Measurements from ENCODE around the gene PKIG. TPM values are rescaled to one million over a fixed set of nuclear protein-coding genes. Genes with fewer than 3 reads are reported as not detected.

The PKIG gene
- total and polyA plus RNA-seq, 11 donors = 155 to 286 (median 200) TPM

DNA sequence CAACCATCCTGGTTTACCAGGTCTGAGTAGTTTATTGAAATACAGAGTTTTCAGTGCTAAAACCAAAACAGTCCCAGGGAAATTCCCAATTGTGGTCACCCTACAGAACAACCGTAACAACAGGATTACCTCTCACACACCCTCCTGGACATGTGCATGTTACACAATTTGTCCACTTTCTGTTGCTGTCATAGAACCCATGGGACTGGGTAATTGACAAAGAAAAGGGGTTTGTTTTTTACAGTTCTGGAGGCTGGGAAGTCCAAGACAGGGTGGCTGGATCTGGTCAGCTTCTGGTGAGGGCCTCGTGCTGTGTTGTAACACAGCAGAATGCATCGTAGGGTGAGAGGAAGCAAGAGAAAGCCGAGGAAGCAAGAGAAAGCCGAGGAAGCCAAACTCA lies 78.2 kb downstream of the PKIG start:
- 72 to 90% (median 80%) methylated on average over 5 of the region's 5 CpGs for WGBS, 4 donors
- TF ChIP-seq, protein P1, sequence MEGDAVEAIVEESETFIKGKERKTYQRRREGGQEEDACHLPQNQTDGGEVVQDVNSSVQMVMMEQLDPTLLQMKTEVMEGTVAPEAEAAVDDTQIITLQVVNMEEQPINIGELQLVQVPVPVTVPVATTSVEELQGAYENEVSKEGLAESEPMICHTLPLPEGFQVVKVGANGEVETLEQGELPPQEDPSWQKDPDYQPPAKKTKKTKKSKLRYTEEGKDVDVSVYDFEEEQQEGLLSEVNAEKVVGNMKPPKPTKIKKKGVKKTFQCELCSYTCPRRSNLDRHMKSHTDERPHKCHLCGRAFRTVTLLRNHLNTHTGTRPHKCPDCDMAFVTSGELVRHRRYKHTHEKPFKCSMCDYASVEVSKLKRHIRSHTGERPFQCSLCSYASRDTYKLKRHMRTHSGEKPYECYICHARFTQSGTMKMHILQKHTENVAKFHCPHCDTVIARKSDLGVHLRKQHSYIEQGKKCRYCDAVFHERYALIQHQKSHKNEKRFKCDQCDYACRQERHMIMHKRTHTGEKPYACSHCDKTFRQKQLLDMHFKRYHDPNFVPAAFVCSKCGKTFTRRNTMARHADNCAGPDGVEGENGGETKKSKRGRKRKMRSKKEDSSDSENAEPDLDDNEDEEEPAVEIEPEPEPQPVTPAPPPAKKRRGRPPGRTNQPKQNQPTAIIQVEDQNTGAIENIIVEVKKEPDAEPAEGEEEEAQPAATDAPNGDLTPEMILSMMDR (IDR thresholded peaks at IDR 0.05) = no peak
- TF ChIP-seq POLR2A (IDR thresholded peaks at IDR 0.05) = no peak

DNA sequence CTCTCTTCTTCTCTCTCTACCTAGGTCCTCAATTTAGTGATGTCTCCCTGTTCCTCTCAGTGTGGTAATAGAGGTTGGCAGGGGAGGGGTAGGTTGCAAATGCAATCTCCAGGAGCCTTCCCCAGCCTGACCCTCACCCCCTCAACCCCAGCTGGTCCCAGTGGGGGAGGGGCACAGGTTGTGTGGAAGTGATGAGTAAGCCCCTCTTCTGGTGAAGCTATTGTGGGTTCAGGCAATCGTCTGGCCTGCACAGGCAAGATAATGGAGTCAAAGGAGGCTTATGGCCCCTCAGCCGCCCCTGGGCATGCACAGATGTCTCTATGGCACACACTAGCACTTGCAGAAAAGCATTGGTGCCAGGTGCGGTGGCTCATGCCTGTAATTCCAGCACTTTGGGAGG lies 79.9 kb downstream of the PKIG start:
- Histone ChIP-seq H3K27ac (no peak overlapping the region), H3K4me1 (peaks cover 0 to 14% (median 0%) of the 10 kb centered on the region in 12 donors), H3K9me3 (peaks cover 0 to 5% (median 0%) of the 10 kb centered on the region in 12 donors), H3K4me3 (no peak overlapping the region), H3K27me3 (no peaks in the 10 kb centered on the region), H3K36me3 (no peaks in the 10 kb centered on the region)
- intact Hi-C loops (cut with DNase I) = no loop called here
- DNase-seq = peak in 1 of 5 donors; percentile 29
- TF ChIP-seq, protein P1 (IDR thresholded peaks at IDR 0.05) = no peak
- TF ChIP-seq POLR2A (IDR thresholded peaks at IDR 0.05) = no peak
- ATAC-seq = no peak
- 62 to 100% (median 72%) methylated on average over 1 to 3 of the region's 3 CpGs for WGBS, 4 donors

More for the DNA sequence above, 78.2 kb downstream of the PKIG start:
- DNase-seq (no peak), ATAC-seq (no peak)
- intact Hi-C loops (cut with DNase I) = no loop called here
- Histone ChIP-seq H3K27me3 (no peaks in the 10 kb centered on the region), H3K36me3 (no peaks in the 10 kb centered on the region), H3K27ac (no peak overlapping the region), H3K4me3 (no peak overlapping the region), H3K4me1 (peaks cover 0 to 14% (median 0%) of the 10 kb centered on the region in 12 donors), H3K9me3 (peaks cover 0 to 5% (median 0%) of the 10 kb centered on the region in 12 donors)

DNA sequence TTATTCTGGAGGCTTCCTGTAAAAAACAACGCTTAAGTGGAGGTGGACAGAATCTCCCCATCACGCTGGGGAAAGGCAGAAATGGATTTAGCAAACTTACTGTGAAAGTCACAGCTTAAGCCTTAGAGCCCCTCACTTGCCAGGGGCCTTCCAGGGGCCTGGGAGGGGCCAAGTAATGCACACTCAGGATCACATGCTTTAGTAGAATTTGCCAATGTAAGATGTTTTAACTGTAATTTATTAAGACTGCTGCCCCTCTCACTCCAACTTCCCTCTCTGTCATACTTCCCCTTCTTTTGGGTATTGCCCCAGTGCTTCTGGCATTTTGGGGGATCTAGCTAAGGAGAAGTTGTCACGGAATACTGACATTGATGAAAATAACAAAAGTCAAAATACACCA lies 81.8 kb downstream of the PKIG start:
- ATAC-seq = peak in 2 of 4 donors; percentile 48
- intact Hi-C loops (cut with DNase I) = no loop called here
- Histone ChIP-seq H3K4me3 (no peak overlapping the region), H3K27ac (peak overlapping the region in 1 of 12 donors; percentile 57), H3K4me1 (peaks cover 0 to 14% (median 0%) of the 10 kb centered on the region in 12 donors), H3K27me3 (no peaks in the 10 kb centered on the region), H3K36me3 (no peaks in the 10 kb centered on the region), H3K9me3 (no peaks in the 10 kb centered on the region)
- TF ChIP-seq, protein P1 (IDR thresholded peaks at IDR 0.05) = no peak
- TF ChIP-seq POLR2A (IDR thresholded peaks at IDR 0.05) = no peak
- WGBS, 4 donors = 60 to 70% (median 69%) methylated on average over 3 of the region's 3 CpGs
- peak in 1 of 5 donors; percentile 40 for DNase-seq

DNA sequence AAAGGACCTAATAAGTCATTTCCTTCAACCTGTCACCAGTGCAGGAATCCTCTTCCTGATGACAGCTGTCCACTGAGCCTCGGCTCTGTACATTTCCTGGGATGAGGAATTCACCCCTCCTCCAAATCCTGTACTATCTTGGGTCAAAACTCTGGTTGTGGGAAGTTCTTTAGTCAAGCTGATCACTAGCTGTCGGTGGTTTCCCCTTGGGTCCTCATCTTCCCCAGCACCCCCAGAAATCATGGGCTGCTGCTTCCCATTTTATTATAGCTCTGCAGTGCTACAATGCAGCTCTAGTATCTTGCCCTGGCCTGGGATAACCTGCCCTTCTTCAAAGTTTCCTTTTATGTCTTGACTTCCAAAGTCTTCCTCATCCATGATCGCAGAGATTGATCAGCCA lies 83.7 kb downstream of the PKIG start:
- TF ChIP-seq POLR2A (IDR thresholded peaks at IDR 0.05) = no peak
- TF ChIP-seq, protein P1 (IDR thresholded peaks at IDR 0.05) = no peak
- no peaks in the 10 kb centered on the region for H3K9me3 ChIP-seq
- WGBS, 4 donors = 61 to 71% (median 65%) methylated on average over 3 of the region's 3 CpGs
- no peak overlapping the region for H3K4me3 ChIP-seq
- ATAC-seq (no peak), DNase-seq (peak in 1 of 5 donors; percentile 4)
- intact Hi-C loops (cut with DNase I) = no loop called here
- peaks cover 0 to 14% (median 0%) of the 10 kb centered on the region in 12 donors for H3K4me1 ChIP-seq
- H3K27me3 ChIP-seq = no peaks in the 10 kb centered on the region
- H3K36me3 ChIP-seq = no peaks in the 10 kb centered on the region
- H3K27ac ChIP-seq = no peak overlapping the region

Other genes with a start within 250 kb of the PKIG start
- gene R3HDML, start 245.5 kb upstream of the PKIG start, total RNA-seq = not detected
- not detected for gene R3HDML, start 245.5 kb upstream of the PKIG start, polyA plus RNA-seq
- gene HNF4A, start 226.9 kb upstream of the PKIG start, total RNA-seq = not detected
- under 1 TPM in 1 of 2 donors, not detected in 1; 0.03 TPM for gene HNF4A, start 226.9 kb upstream of the PKIG start, polyA plus RNA-seq
- gene TTPAL, start 106.7 kb upstream of the PKIG start, total RNA-seq = 1 to 10 TPM; 2.8 to 6.0 (median 4.2) TPM
- gene TTPAL, start 106.7 kb upstream of the PKIG start, polyA plus RNA-seq = 1 to 10 TPM; 1.9 to 4.2 TPM
- gene SERINC3, start 60.5 kb upstream of the PKIG start, total RNA-seq = 100 to 1,000 TPM in 4 of 9 donors, 10 to 100 TPM in 5; 85.5 to 114 (median 97.7) TPM
- 10 to 100 TPM; 32.9 to 89.8 TPM for gene SERINC3, start 60.5 kb upstream of the PKIG start, polyA plus RNA-seq
- 10 to 100 TPM in 2 of 9 donors, 1 to 10 TPM in 7; 2.5 to 11.5 (median 6.0) TPM for gene ADA, start 69.1 kb downstream of the PKIG start, total RNA-seq
- 10 to 100 TPM in 1 of 2 donors, 1 to 10 TPM in 1; 6.4 to 10.9 TPM for gene ADA, start 69.1 kb downstream of the PKIG start, polyA plus RNA-seq
- 10 to 100 TPM in 8 of 9 donors, 1 to 10 TPM in 1; 7.3 to 62.3 (median 28.7) TPM for gene CCN5, start 132.8 kb downstream of the PKIG start, total RNA-seq
- gene CCN5, start 132.8 kb downstream of the PKIG start, polyA plus RNA-seq = 10 to 100 TPM; 11.0 to 92.3 TPM
- gene KCNK15, start 163.3 kb downstream of the PKIG start, total RNA-seq = 1 to 10 TPM in 2 of 9 donors, under 1 TPM in 7; 0.12 to 2.2 (median 0.39) TPM
- under 1 TPM; 0.23 to 0.33 TPM for gene KCNK15, start 163.3 kb downstream of the PKIG start, polyA plus RNA-seq
- under 1 TPM in 4 of 9 donors, not detected in 5; 0.10 to 0.59 (median 0.29) TPM for gene RIMS4, start 228.0 kb downstream of the PKIG start, total RNA-seq
- gene RIMS4, start 228.0 kb downstream of the PKIG start, polyA plus RNA-seq = under 1 TPM; 0.04 to 0.06 TPM

Data from heart left ventricle (tissue), 16 donors.